IMR-90 (cell line): ENCODE measurements around the gene SOS1.

ENCODE experiments used
- BHLHE40 ChIP-seq: fragments of 150-350 bp; IDR thresholded peaks from 2 replicates; pipeline ENCODE4 v1.6.1; 2016; ENCODE audit warnings: mild to moderate bottlenecking, low read depth, low read length
- CEBPB ChIP-seq: IDR thresholded peaks from 2 replicates; pipeline ENCODE4 v1.6.1; 2012; ENCODE audit warnings: low read depth, low read length, improper control_type of control experiment
- CHD1 ChIP-seq: IDR thresholded peaks from 2 replicates; pipeline ENCODE4 v1.6.1; 2012; ENCODE audit warnings: low read depth, low read length, improper control_type of control experiment
- CTCF ChIP-seq: conservative IDR thresholded peaks from 2 replicates; pipeline ENCODE4 v1.5.1; 2012; ENCODE audit warnings: mild to moderate bottlenecking, low read depth, low read length, improper control_type of control experiment
- ELK1 ChIP-seq: fragments of 150-350 bp; IDR thresholded peaks from 2 replicates; pipeline ENCODE4 v1.6.1; 2016; ENCODE audit warnings: low read depth, mild to moderate bottlenecking, low read length, moderate library complexity, borderline replicate concordance
- FOS ChIP-seq: fragments of 150-350 bp; IDR thresholded peaks from 2 replicates; pipeline ENCODE4 v1.6.1; 2016; ENCODE audit warnings: low read depth, low read length
- MAFK ChIP-seq: IDR thresholded peaks from 2 replicates; pipeline ENCODE4 v1.6.1; 2012; ENCODE audit warnings: low read depth, low read length, improper control_type of control experiment
- MAZ ChIP-seq: IDR thresholded peaks from 2 replicates; pipeline ENCODE4 v1.6.1; 2012; ENCODE audit warnings: low read depth, mild to moderate bottlenecking, low read length, improper control_type of control experiment, moderate library complexity, borderline replicate concordance
- MXI1 ChIP-seq: IDR thresholded peaks from 2 replicates; pipeline ENCODE4 v1.6.1; 2012; ENCODE audit warnings: low read depth, mild to moderate bottlenecking, low read length, moderate library complexity, borderline replicate concordance
- NFE2L2 ChIP-seq: fragments of 150-350 bp; IDR thresholded peaks from 2 replicates; pipeline ENCODE4 v1.6.1; 2016; ENCODE audit warnings: low read depth, mild to moderate bottlenecking, low read length
- POLR2A ChIP-seq: IDR thresholded peaks from 2 replicates; pipeline ENCODE4 v1.6.1; 2012; ENCODE audit warnings: mild to moderate bottlenecking, low read depth, low read length
- RFX5 ChIP-seq: IDR thresholded peaks from 2 replicates; pipeline ENCODE4 v1.8.0; 2012; ENCODE audit warnings: low read depth, mild to moderate bottlenecking, low read length, moderate library complexity
- SMC3 ChIP-seq: fragments of 150-350 bp; IDR thresholded peaks from 2 replicates; pipeline ENCODE4 v1.6.1; 2016; ENCODE audit warnings: low read depth, mild to moderate bottlenecking, antibody characterized with exemption, low read length, moderate library complexity
- USF2 ChIP-seq: fragments of 150-350 bp; IDR thresholded peaks from 2 replicates; pipeline ENCODE4 v1.6.1; 2017; ENCODE audit warnings: mild to moderate bottlenecking, antibody characterized with exemption, low read length, low read depth

DNA sequence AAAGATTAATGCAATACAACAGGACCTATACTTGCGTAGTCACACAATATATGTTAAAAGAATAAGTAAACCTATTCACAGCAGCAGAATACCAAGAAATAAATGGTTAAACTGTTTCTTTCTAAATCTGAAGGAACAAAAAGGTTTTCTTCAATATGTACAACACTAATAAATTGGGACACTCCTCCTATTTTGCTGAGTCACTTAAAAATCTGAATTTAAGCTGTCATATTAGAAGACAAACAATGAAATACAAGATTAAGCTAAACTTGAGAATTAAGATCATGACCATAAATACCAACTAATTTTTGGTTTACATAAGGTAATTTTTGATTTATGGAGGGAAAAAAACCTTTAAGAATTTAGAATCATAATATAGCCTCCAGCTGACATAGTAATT lies 138.4 kb downstream of the SOS1 start:
- TF ChIP-seq USF2 (no peak), CTCF (no peak), ELK1 (no peak), POLR2A (no peak), CHD1 (no peak), MXI1 (no peak), NFE2L2 (peak; percentile 93), FOS (no peak), BHLHE40 (no peak), RFX5 (no peak), CEBPB (no peak), MAFK (peak; percentile 80), MAZ (no peak), SMC3 (no peak)
